HCT116 (cell line): Measurements from ENCODE around the gene ACOX3. TPM values are rescaled to one million over a fixed set of nuclear protein-coding genes. Genes with fewer than 3 reads are reported as not detected.

Source experiments
- ATAC-seq: fragments of 200-7000 bp; cut with Tn5 transposase; 2 replicates; pipeline ENCODE4 v1.9.1; 2020; ENCODE audit warnings: mild to moderate bottlenecking, moderate library complexity
- BruUV-seq: library from RNA; stranded (reverse); fragments of 400-500 nt; replicated peaks from 2 replicates; lab custom pipeline; 2021; lab: Mats Ljungman, UMichigan
- CTCF ChIA-PET: fragments of 300-600 bp; sonication (Branson Sonifier 250); formaldehyde crosslinking; loops from one replicate; lab custom pipeline; 2021; ENCODE audit warnings: antibody characterized with exemption; lab: Charles Lee
- POLR2A ChIA-PET: fragments of 300-600, 350-600 bp; sonication (Branson Sonifier 250); formaldehyde crosslinking; loops from one replicate; lab custom pipeline; 2021; ENCODE audit warnings: antibody characterized with exemption; lab: Charles Lee
- RAD21 ChIA-PET, 2 experiments: fragments of 300-600 bp; sonication (Branson Sonifier 250); formaldehyde crosslinking; loops; one replicate each; lab custom pipeline; 2023; ENCODE audit warnings: low total read pairs in 2 of 2; ENCODE audit not compliant: uncharacterized antibody in 2 of 2, unreplicated experiment in 2 of 2, low non-redundant PET in 1 of 2; lab: Charles Lee
- DNase-seq: peaks from one replicate; pipeline ENCODE4 v3.0.0-alpha.2; 2010; ENCODE audit warnings: low read depth, low spot score
- H2AFZ ChIP-seq: fragments of 200-600 bp; shearing (Covaris generic), sonication (generic); 2 replicates; pipeline ENCODE4 v1.6.1; 2017; ENCODE audit warnings: low read depth, mixed run types, mixed read lengths, antibody characterized with exemption, low read length; ENCODE audit not compliant: poor library complexity, severe bottlenecking
- H3K27ac ChIP-seq: 2 replicates; pipeline ENCODE4 v1.5.1; 2012; ENCODE audit warnings: low read depth, low read length
- H3K27me3 ChIP-seq: fragments of 200-600 bp; sonication (generic); 2 replicates; pipeline ENCODE4 v1.6.1; 2016; ENCODE audit warnings: mixed run types, low read length, mixed read lengths; ENCODE audit not compliant: insufficient read depth
- H3K36me3 ChIP-seq, 2 experiments: fragments of 200-500 bp in 1 of 2; fragments of 200-600 bp in 1 of 2; sonication (Bioruptor generic) in 1 of 2; sonication (generic) in 1 of 2; 2 replicates each; pipeline versions ENCODE4 v1.5.1 to v1.6.1; 2014 to 2016; ENCODE audit warnings: low read length in 2 of 2, inconsistent platforms in 1 of 2, mixed read lengths in 1 of 2, mixed run types in 1 of 2; ENCODE audit not compliant: insufficient read depth in 2 of 2, control insufficient read depth in 1 of 2
- H3K4me1 ChIP-seq, 2 experiments: fragments of 200-600 bp in 1 of 2; sonication (generic) in 1 of 2; 2 replicates each; pipeline versions ENCODE4 v1.5.1 to v1.6.1; 2012 to 2017; ENCODE audit warnings: low read length in 2 of 2, inconsistent platforms in 1 of 2, mild to moderate bottlenecking in 1 of 2, mixed read lengths in 1 of 2, mixed run types in 1 of 2, moderate library complexity in 1 of 2; ENCODE audit not compliant: insufficient read depth in 2 of 2, control insufficient read depth in 1 of 2
- H3K4me2 ChIP-seq: fragments of 200-600 bp; sonication (generic); 2 replicates; pipeline ENCODE4 v1.6.1; 2017; ENCODE audit warnings: mixed run types, low read length, mixed read lengths
- H3K4me3 ChIP-seq, 2 experiments: fragments of 200-600 bp in 1 of 2; sonication (generic) in 1 of 2; replicated peaks in 1 of 2; 2 replicates each; pipeline ENCODE4 v1.5.1; 2011 to 2016; ENCODE audit warnings: low read length in 2 of 2, control low read depth in 1 of 2, low read depth in 1 of 2, mild to moderate bottlenecking in 1 of 2, mixed read lengths in 1 of 2, mixed run types in 1 of 2
- H3K79me2 ChIP-seq: fragments of 200-600 bp; sonication (generic); 2 replicates; pipeline ENCODE4 v1.6.1; 2017; ENCODE audit warnings: mild to moderate bottlenecking, mixed run types, low read length, moderate library complexity, mixed read lengths; ENCODE audit not compliant: insufficient read depth
- H3K9ac ChIP-seq: fragments of 200-600 bp; sonication (generic); 2 replicates; pipeline ENCODE4 v1.6.1; 2016; ENCODE audit warnings: low read length, mixed read lengths
- H3K9me2 ChIP-seq: fragments of 200-600 bp; sonication (generic), shearing (Covaris generic); 2 replicates; pipeline ENCODE4 v1.6.1; 2017; ENCODE audit warnings: mixed run types, mild to moderate bottlenecking, moderate library complexity; ENCODE audit not compliant: insufficient read depth
- H3K9me3 ChIP-seq, 2 experiments: fragments of 200-500 bp in 1 of 2; fragments of 200-600 bp in 1 of 2; sonication (Bioruptor generic) in 1 of 2; sonication (generic) in 1 of 2; 2 replicates each; pipeline ENCODE4 v1.6.1; 2014 to 2017; ENCODE audit warnings: low read length in 2 of 2, mixed read lengths in 2 of 2, inconsistent platforms in 1 of 2, low read depth in 1 of 2, mild to moderate bottlenecking in 1 of 2, mixed run types in 1 of 2, moderate library complexity in 1 of 2; ENCODE audit not compliant: control insufficient read depth in 1 of 2, insufficient read depth in 1 of 2
- H4K20me1 ChIP-seq: fragments of 200-600 bp; sonication (generic), shearing (Covaris generic); 2 replicates; pipeline ENCODE4 v1.6.1; 2017; ENCODE audit warnings: mixed run types, mild to moderate bottlenecking, moderate library complexity; ENCODE audit not compliant: insufficient read depth
- CBX3 ChIP-seq: IDR thresholded peaks from 2 replicates; pipeline ENCODE4 v1.6.1; 2012; ENCODE audit warnings: low read depth
- CEBPB ChIP-seq: IDR thresholded peaks from 2 replicates; pipeline ENCODE4 v1.6.1; 2012; ENCODE audit warnings: low read depth
- CTCF ChIP-seq, 3 experiments: fragments of 200-600 bp in 1 of 3; sonication (generic) in 1 of 3; IDR thresholded peaks in 2 of 3; conservative IDR thresholded peaks in 1 of 3; 2 replicates each; pipeline ENCODE4 v1.5.1; 2012 to 2017; ENCODE audit warnings: low read depth in 2 of 3, low read length in 2 of 3, antibody characterized with exemption in 1 of 3, borderline replicate concordance in 1 of 3, control low read depth in 1 of 3, mild to moderate bottlenecking in 1 of 3, mixed read lengths in 1 of 3, mixed run types in 1 of 3, moderate library complexity in 1 of 3; ENCODE audit not compliant: insufficient read depth in 1 of 3
- EGR1 ChIP-seq: IDR thresholded peaks from 2 replicates; pipeline ENCODE4 v1.6.1; 2012; ENCODE audit warnings: low read depth
- ELF1 ChIP-seq: IDR thresholded peaks from 2 replicates; pipeline ENCODE4 v1.6.1; 2012; ENCODE audit warnings: low read depth, borderline replicate concordance
- EZH2 ChIP-seq: fragments of 200-600 bp; sonication (generic); IDR thresholded peaks from 2 replicates; pipeline ENCODE4 v1.6.1; 2017; ENCODE audit warnings: antibody characterized with exemption, mixed run types
- FOSL1 ChIP-seq: IDR thresholded peaks from 2 replicates; pipeline ENCODE4 v1.6.1; 2012; ENCODE audit warnings: low read depth
- POLR2A ChIP-seq: IDR thresholded peaks from 2 replicates; pipeline ENCODE4 v1.7.0; 2011; ENCODE audit warnings: borderline replicate concordance; ENCODE audit not compliant: insufficient read depth, insufficient read length; ENCODE audit errors: extremely low read depth
- RAD21 ChIP-seq: IDR thresholded peaks from 2 replicates; pipeline ENCODE4 v1.6.1; 2012; ENCODE audit warnings: low read depth, mild to moderate bottlenecking
- REST ChIP-seq: IDR thresholded peaks from 2 replicates; pipeline ENCODE4 v1.6.1; 2012; ENCODE audit warnings: low read depth
- SIN3A ChIP-seq: IDR thresholded peaks from 2 replicates; pipeline ENCODE4 v1.6.1; 2012; ENCODE audit warnings: low read depth
- SP1 ChIP-seq: IDR thresholded peaks from 2 replicates; pipeline ENCODE4 v1.6.1; 2012; ENCODE audit warnings: low read depth
- TCF7L2 ChIP-seq: IDR thresholded peaks from 2 replicates; pipeline ENCODE4 v1.7.0; 2011; ENCODE audit warnings: borderline replicate concordance, inconsistent platforms; ENCODE audit not compliant: insufficient read depth, insufficient read length; ENCODE audit errors: extremely low read depth
- YY1 ChIP-seq: IDR thresholded peaks from 2 replicates; pipeline ENCODE4 v1.6.1; 2011; ENCODE audit warnings: low read length, low read depth, moderate library complexity, mild to moderate bottlenecking; ENCODE audit not compliant: insufficient replicate concordance; ENCODE audit errors: extremely low read depth
- ZFX ChIP-seq: fragments of 450-650 bp; IDR thresholded peaks from 2 replicates; pipeline ENCODE4 v1.6.1; 2017
- ZNF274 ChIP-seq: fragments of 200-500 bp; sonication (Bioruptor generic); IDR thresholded peaks from 2 replicates; pipeline ENCODE4 v1.6.1; 2014; ENCODE audit warnings: mild to moderate bottlenecking, low read depth, low read length, inconsistent platforms
- intact Hi-C: fragments of 100-400 bp; cut with micrococcal nuclease; formaldehyde crosslinking; loops from 2 replicates; pipeline ENCODE4 v1.10.0; 2022
- total RNA-seq: library from RNA; stranded (reverse); gene quantifications from one replicate; pipeline ENCODE4 v1.2.1, GENCODE V29; 2021; ENCODE audit not compliant: unreplicated experiment
- TF ChIP-seq, protein P1 (sequence below): IDR thresholded peaks from 2 replicates; pipeline ENCODE4 v1.6.1; 2012
- TF ChIP-seq, protein P2 (sequence below): IDR thresholded peaks from 2 replicates; pipeline ENCODE4 v1.6.1; 2012

ACOX3 gene
- total RNA-seq, 1 experiment from 2014 or later, result 16.9 TPM

GRCh38 chr4:8467016-8467415 is 26.5 kb upstream of the ACOX3 start:
- Histone ChIP-seq H3K4me1 (no peaks in the 10 kb centered on the region), H4K20me1 (no peaks in the 10 kb centered on the region), H3K4me3 (no peak overlapping the region), H3K36me3 (peaks cover 7 to 30% of the 10 kb centered on the region in 2 experiments), H3K9me2 (no peaks in the 10 kb centered on the region), H3K4me2 (no peak overlapping the region), H3K9me3 (no peaks in the 10 kb centered on the region), H2AFZ (no peak overlapping the region), H3K79me2 (no peaks in the 10 kb centered on the region), H3K27ac (no peak overlapping the region), H3K27me3 (no peaks in the 10 kb centered on the region)
- RAD21 ChIA-PET, result no interaction called here
- intact Hi-C loops, result loop anchor here (10.0 kb wide), 1 partner anchor 448 kb away; no protein-coding TSS in a partner anchor
- no TSS peak for BruUV-seq
- CTCF ChIA-PET, result interaction anchor here (4.4 kb wide), 1 partner anchor 81 kb away, joined by 35 read pairs; no protein-coding TSS in a partner anchor
- no peak for DNase-seq
- TF ChIP-seq FOSL1 (no peak), YY1 (no peak), CEBPB (no peak), EZH2 (no peak), EGR1 (no peak), ZNF274 (no peak), CBX3 (no peak), SIN3A (no peak), POLR2A (no peak), ZFX (no peak), SP1 (no peak), ELF1 (no peak), CTCF (IDR thresholded peaks at IDR 0.05 in 2 of 3, conservative IDR thresholded peaks at IDR 0.05 in 1 of 3; ENCODE audit: borderline replicate concordance in 1 of 3, insufficient read depth in 1 of 3, low read depth in 2 of 3, low read length in 2 of 3) (no peak), REST (no peak), RAD21 (no peak), TCF7L2 (no peak)
- TF ChIP-seq, protein P1, sequence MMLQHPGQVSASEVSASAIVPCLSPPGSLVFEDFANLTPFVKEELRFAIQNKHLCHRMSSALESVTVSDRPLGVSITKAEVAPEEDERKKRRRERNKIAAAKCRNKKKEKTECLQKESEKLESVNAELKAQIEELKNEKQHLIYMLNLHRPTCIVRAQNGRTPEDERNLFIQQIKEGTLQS, result no peak
- TF ChIP-seq, protein P2, sequence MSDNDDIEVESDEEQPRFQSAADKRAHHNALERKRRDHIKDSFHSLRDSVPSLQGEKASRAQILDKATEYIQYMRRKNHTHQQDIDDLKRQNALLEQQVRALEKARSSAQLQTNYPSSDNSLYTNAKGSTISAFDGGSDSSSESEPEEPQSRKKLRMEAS, result no peak
- TF ChIP-seq, all 23 proteins: peak for 0
- no peak for ATAC-seq
- H3K9ac ChIP-seq, result no peak overlapping the region
- POLR2A ChIA-PET, result no interaction called here
